HepG2 (cell line): ENCODE results near the gene LRRC28. TPM values are rescaled to one million over a fixed set of nuclear protein-coding genes. Genes with fewer than 3 reads are reported as not detected.

Source experiments
- ARID2 ChIP-seq: sonication (generic); formaldehyde crosslinking; IDR thresholded peaks from 2 replicates; pipeline ENCODE4 v1.8.1; 2022; ENCODE audit warnings: mild to moderate bottlenecking, missing genetic modification reagents, borderline replicate concordance
- BCL6 ChIP-seq: IDR thresholded peaks from 2 replicates; pipeline ENCODE4 v1.6.1; 2016; ENCODE audit warnings: missing genetic modification reagents, missing compliant biosample characterization
- ETV6 ChIP-seq: sonication (generic); formaldehyde crosslinking; conservative IDR thresholded peaks from 2 replicates; pipeline ENCODE4 v1.4.0; 2020; ENCODE audit warnings: missing genetic modification reagents
- FOXA3 ChIP-seq: IDR thresholded peaks from 2 replicates; pipeline ENCODE4 v1.6.1; 2016; ENCODE audit warnings: missing genetic modification reagents, missing compliant biosample characterization
- HDAC2 ChIP-seq: sonication (generic); formaldehyde crosslinking; IDR thresholded peaks from 2 replicates; pipeline ENCODE4 v1.4.0; 2020; ENCODE audit warnings: missing genetic modification reagents
- MIER3 ChIP-seq: IDR thresholded peaks from 2 replicates; pipeline ENCODE4 v1.6.1; 2016; ENCODE audit warnings: missing compliant biosample characterization, borderline replicate concordance
- MTA1 ChIP-seq: sonication (generic); formaldehyde crosslinking; IDR thresholded peaks from 2 replicates; pipeline ENCODE4 v1.4.0; 2020; ENCODE audit warnings: missing genetic modification reagents, mild to moderate bottlenecking, borderline replicate concordance
- SALL1 ChIP-seq: sonication (generic); formaldehyde crosslinking; IDR thresholded peaks from 2 replicates; pipeline ENCODE4 v1.8.0; 2022; ENCODE audit warnings: mild to moderate bottlenecking, missing genetic modification reagents
- STAT5B ChIP-seq: sonication (generic); formaldehyde crosslinking; IDR thresholded peaks from 2 replicates; pipeline ENCODE4 v1.4.0; 2020; ENCODE audit warnings: missing genetic modification reagents
- ZBTB21 ChIP-seq: sonication (generic); formaldehyde crosslinking; IDR thresholded peaks from 2 replicates; pipeline ENCODE4 v1.4.0; 2020; ENCODE audit warnings: missing genetic modification reagents
- ZNF232 ChIP-seq: sonication (generic); formaldehyde crosslinking; IDR thresholded peaks from 2 replicates; pipeline ENCODE4 v1.4.0; 2020; ENCODE audit warnings: missing genetic modification reagents, borderline replicate concordance
- ZNF550 ChIP-seq: sonication (generic); formaldehyde crosslinking; IDR thresholded peaks from 2 replicates; pipeline ENCODE4 v1.4.0; 2020; ENCODE audit warnings: mild to moderate bottlenecking, missing genetic modification reagents, borderline replicate concordance
- ZNF747 ChIP-seq: sonication (generic); formaldehyde crosslinking; IDR thresholded peaks from 2 replicates; pipeline ENCODE4 v1.8.1; 2023; ENCODE audit warnings: missing genetic modification reagents, mild to moderate bottlenecking, borderline replicate concordance
- ZNF792 ChIP-seq: IDR thresholded peaks from 2 replicates; pipeline ENCODE4 v1.6.1; 2016
- polyA plus RNA-seq, 8 experiments: library from polyadenylated mRNA; depleted of rRNA in 3 of 8; stranded (reverse) in 7 of 8; unstranded in 1 of 8; fragments of >200 nt; fragmentation: Illumina TruSeq in 4 of 8; extraction: Trizol in 4 of 8; gene quantifications; 2 replicates each; pipeline versions ENCODE4 v1.2.1 to v1.2.3, GENCODE V29; 2011 to 2016; ENCODE audit warnings: low read depth in 4 of 8, missing spikeins in 1 of 8, mixed read lengths in 1 of 8; ENCODE audit not compliant: insufficient read depth in 1 of 8
- total RNA-seq, 5 experiments: library from RNA; depleted of rRNA; stranded (reverse); fragments of >200 nt; fragmentation: Illumina TruSeq; extraction: Trizol; gene quantifications; 2 replicates each; pipeline ENCODE4 v1.2.3, GENCODE V29; 2016; ENCODE audit warnings: low read depth in 1 of 5
- TF ChIP-seq, protein P1 (sequence below): sonication (generic); formaldehyde crosslinking; IDR thresholded peaks from 2 replicates; pipeline ENCODE4 v1.5.1; 2020; ENCODE audit warnings: mild to moderate bottlenecking, missing genetic modification reagents, borderline replicate concordance
- TF ChIP-seq, protein P2 (sequence below): sonication (generic); formaldehyde crosslinking; IDR thresholded peaks from 2 replicates; pipeline ENCODE4 v1.4.0; 2020; ENCODE audit warnings: missing genetic modification reagents, borderline replicate concordance
- TF ChIP-seq, protein P3 (sequence below): sonication (generic); formaldehyde crosslinking; IDR thresholded peaks from 2 replicates; pipeline ENCODE4 v1.9.0; 2022; ENCODE audit warnings: low read depth, missing genetic modification reagents
- TF ChIP-seq, protein P4 (sequence below): IDR thresholded peaks from 2 replicates; pipeline ENCODE4 v1.6.1; 2016; ENCODE audit warnings: mild to moderate bottlenecking

Gene LRRC28
- total and polyA plus RNA-seq, 2 of the 13 experiments (the other 11 are each of a cell fraction or from before 2014, with no cell fraction given), result 17.5 to 21.3 TPM

DNA sequence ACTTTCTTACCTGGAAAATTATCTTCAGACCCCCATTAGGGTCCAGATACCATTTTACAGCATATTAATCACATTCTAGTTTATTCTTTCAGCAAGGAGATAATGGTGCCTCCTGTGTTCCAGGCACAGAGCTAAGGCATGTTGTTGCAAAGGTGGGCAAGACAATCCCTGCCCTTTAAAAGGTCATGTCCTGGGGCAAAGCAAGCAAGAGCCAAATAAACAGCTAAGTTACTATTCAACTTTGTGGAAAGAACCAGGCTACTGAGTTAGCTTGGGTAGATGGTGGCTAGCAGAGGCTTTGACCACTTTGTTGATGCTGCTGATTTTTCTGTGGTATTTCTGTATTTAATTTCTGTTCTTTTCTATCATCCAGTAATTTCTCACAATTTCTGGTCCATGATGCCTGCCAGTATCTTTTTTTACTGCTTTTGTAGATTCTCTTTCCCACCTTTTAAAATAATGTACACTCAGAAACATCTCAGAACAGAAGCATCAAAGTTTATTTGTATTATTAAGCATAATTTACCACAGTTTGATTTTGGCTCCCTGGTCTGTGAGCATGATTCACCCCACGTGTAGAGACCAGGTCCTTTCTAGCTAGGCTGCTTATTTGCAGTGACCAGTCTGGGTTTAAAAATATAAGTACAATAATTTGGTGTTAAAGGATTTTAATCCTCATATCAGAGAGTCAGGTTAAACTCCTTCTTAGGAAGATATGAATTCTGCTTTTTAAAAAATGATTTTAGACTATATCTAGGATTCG is 71.5 kb downstream of the LRRC28 start (continued):
- TF ChIP-seq, protein P1, sequence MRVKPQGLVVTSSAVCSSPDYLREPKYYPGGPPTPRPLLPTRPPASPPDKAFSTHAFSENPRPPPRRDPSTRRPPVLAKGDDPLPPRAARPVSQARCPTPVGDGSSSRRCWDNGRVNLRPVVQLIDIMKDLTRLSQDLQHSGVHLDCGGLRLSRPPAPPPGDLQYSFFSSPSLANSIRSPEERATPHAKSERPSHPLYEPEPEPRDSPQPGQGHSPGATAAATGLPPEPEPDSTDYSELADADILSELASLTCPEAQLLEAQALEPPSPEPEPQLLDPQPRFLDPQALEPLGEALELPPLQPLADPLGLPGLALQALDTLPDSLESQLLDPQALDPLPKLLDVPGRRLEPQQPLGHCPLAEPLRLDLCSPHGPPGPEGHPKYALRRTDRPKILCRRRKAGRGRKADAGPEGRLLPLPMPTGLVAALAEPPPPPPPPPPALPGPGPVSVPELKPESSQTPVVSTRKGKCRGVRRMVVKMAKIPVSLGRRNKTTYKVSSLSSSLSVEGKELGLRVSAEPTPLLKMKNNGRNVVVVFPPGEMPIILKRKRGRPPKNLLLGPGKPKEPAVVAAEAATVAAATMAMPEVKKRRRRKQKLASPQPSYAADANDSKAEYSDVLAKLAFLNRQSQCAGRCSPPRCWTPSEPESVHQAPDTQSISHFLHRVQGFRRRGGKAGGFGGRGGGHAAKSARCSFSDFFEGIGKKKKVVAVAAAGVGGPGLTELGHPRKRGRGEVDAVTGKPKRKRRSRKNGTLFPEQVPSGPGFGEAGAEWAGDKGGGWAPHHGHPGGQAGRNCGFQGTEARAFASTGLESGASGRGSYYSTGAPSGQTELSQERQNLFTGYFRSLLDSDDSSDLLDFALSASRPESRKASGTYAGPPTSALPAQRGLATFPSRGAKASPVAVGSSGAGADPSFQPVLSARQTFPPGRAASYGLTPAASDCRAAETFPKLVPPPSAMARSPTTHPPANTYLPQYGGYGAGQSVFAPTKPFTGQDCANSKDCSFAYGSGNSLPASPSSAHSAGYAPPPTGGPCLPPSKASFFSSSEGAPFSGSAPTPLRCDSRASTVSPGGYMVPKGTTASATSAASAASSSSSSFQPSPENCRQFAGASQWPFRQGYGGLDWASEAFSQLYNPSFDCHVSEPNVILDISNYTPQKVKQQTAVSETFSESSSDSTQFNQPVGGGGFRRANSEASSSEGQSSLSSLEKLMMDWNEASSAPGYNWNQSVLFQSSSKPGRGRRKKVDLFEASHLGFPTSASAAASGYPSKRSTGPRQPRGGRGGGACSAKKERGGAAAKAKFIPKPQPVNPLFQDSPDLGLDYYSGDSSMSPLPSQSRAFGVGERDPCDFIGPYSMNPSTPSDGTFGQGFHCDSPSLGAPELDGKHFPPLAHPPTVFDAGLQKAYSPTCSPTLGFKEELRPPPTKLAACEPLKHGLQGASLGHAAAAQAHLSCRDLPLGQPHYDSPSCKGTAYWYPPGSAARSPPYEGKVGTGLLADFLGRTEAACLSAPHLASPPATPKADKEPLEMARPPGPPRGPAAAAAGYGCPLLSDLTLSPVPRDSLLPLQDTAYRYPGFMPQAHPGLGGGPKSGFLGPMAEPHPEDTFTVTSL (CRISPR knock-in tag), result peak; percentile 21; the same call in 1 of the 2 replicates
- TF ChIP-seq STAT5B (CRISPR knock-in tag) (no peak), ZNF792 (peak; percentile 32; the same call in 1 of the 2 replicates), HDAC2 (CRISPR knock-in tag) (peak; percentile 40; the same call in 1 of the 2 replicates), ZBTB21 (CRISPR knock-in tag) (no peak), MTA1 (CRISPR knock-in tag) (no peak), ZNF550 (CRISPR knock-in tag) (no peak), ETV6 (CRISPR knock-in tag) (no peak), ZNF232 (no peak), ZNF747 (0 out of 2 replicates have a peak, but pooled peaks have one; percentile 33), BCL6 (CRISPR knock-in tag) (peak; percentile 37; the same call in 1 of the 2 replicates), SALL1 (CRISPR knock-in tag) (peak; percentile 21; the same call in 1 of the 2 replicates), MIER3 (peak; percentile 33; the same call in 1 of the 2 replicates), ARID2 (no peak), FOXA3 (CRISPR knock-in tag) (peak; percentile 77)
- TF ChIP-seq, protein P2, sequence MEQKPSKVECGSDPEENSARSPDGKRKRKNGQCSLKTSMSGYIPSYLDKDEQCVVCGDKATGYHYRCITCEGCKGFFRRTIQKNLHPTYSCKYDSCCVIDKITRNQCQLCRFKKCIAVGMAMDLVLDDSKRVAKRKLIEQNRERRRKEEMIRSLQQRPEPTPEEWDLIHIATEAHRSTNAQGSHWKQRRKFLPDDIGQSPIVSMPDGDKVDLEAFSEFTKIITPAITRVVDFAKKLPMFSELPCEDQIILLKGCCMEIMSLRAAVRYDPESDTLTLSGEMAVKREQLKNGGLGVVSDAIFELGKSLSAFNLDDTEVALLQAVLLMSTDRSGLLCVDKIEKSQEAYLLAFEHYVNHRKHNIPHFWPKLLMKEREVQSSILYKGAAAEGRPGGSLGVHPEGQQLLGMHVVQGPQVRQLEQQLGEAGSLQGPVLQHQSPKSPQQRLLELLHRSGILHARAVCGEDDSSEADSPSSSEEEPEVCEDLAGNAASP (CRISPR knock-in tag), result peak; percentile 62; the same call in 1 of the 2 replicates
- TF ChIP-seq, protein P3, sequence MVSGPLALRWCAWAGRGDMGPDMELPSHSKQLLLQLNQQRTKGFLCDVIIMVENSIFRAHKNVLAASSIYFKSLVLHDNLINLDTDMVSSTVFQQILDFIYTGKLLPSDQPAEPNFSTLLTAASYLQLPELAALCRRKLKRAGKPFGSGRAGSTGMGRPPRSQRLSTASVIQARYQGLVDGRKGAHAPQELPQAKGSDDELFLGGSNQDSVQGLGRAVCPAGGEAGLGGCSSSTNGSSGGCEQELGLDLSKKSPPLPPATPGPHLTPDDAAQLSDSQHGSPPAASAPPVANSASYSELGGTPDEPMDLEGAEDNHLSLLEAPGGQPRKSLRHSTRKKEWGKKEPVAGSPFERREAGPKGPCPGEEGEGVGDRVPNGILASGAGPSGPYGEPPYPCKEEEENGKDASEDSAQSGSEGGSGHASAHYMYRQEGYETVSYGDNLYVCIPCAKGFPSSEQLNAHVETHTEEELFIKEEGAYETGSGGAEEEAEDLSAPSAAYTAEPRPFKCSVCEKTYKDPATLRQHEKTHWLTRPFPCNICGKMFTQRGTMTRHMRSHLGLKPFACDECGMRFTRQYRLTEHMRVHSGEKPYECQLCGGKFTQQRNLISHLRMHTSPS, result peak; percentile 47; the same call in 1 of the 2 replicates
- TF ChIP-seq, protein P4, sequence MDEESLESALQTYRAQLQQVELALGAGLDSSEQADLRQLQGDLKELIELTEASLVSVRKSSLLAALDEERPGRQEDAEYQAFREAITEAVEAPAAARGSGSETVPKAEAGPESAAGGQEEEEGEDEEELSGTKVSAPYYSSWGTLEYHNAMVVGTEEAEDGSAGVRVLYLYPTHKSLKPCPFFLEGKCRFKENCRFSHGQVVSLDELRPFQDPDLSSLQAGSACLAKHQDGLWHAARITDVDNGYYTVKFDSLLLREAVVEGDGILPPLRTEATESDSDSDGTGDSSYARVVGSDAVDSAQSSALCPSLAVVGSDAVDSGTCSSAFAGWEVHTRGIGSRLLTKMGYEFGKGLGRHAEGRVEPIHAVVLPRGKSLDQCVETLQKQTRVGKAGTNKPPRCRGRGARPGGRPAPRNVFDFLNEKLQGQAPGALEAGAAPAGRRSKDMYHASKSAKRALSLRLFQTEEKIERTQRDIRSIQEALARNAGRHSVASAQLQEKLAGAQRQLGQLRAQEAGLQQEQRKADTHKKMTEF, result 0 out of 2 replicates have a peak, but pooled peaks have one; percentile 17
